Osteoblast (primary cell): Measurements from ENCODE around the gene PLA2G5. TPM values are rescaled to one million over a fixed set of nuclear protein-coding genes. Genes with fewer than 3 reads are reported as not detected.
"Not testable (repeated sequence)": the region's sequence is repeated elsewhere in the genome, so short reads cannot be mapped to it uniquely, and the experiment has no call there.

ENCODE experiments used
- DNase-seq: peaks from one replicate; pipeline ENCODE4 v3.0.0; 2011; ENCODE audit warnings: low spot score, mixed read lengths; ENCODE audit not compliant: insufficient read length; ENCODE audit errors: missing footprints
- H2AFZ ChIP-seq: 2 replicates; pipeline ENCODE4 v1.6.0; 2011; ENCODE audit warnings: mild to moderate bottlenecking, low read length
- H3K27ac ChIP-seq: 2 replicates; pipeline ENCODE4 v1.5.1; 2011; ENCODE audit warnings: mild to moderate bottlenecking, low read depth, low read length, moderate library complexity
- H3K27me3 ChIP-seq: 2 replicates; pipeline ENCODE4 v1.6.0; 2012; ENCODE audit warnings: mild to moderate bottlenecking, control low read depth, inconsistent platforms, low read length, moderate library complexity; ENCODE audit not compliant: insufficient read depth
- H3K36me3 ChIP-seq: 2 replicates; pipeline ENCODE4 v1.5.1; 2011; ENCODE audit warnings: mild to moderate bottlenecking, low read length, control low read depth, moderate library complexity; ENCODE audit not compliant: insufficient read depth
- H3K4me1 ChIP-seq: 2 replicates; pipeline ENCODE4 v1.5.1; 2011; ENCODE audit warnings: mild to moderate bottlenecking, low read length, control low read depth, moderate library complexity; ENCODE audit not compliant: insufficient read depth
- H3K4me2 ChIP-seq: 2 replicates; pipeline ENCODE4 v1.6.0; 2011; ENCODE audit warnings: mild to moderate bottlenecking, low read length; ENCODE audit not compliant: insufficient read depth
- H3K4me3 ChIP-seq: fragments of 200-600 bp; sonication (generic); 3 replicates; pipeline ENCODE4 v1.5.1; 2012; ENCODE audit warnings: mild to moderate bottlenecking, low read length, inconsistent platforms; ENCODE audit not compliant: insufficient read depth
- H3K79me2 ChIP-seq: 2 replicates; pipeline ENCODE4 v1.6.0; 2012; ENCODE audit warnings: mild to moderate bottlenecking, low read length, control low read depth, inconsistent platforms; ENCODE audit not compliant: insufficient read depth
- H3K9me3 ChIP-seq: 2 replicates; pipeline ENCODE4 v1.5.1; 2011; ENCODE audit warnings: low read depth, low read length, control low read depth
- H4K20me1 ChIP-seq: 2 replicates; pipeline ENCODE4 v1.6.0; 2012; ENCODE audit warnings: mild to moderate bottlenecking, low read length, control low read depth; ENCODE audit not compliant: insufficient read depth
- CTCF ChIP-seq: IDR thresholded peaks from 2 replicates; pipeline ENCODE4 v1.5.1; 2011; ENCODE audit warnings: mild to moderate bottlenecking, low read depth, low read length, moderate library complexity; ENCODE audit errors: extremely low read depth
- total RNA-seq: library from RNA; depleted of rRNA; stranded (reverse); fragments of >200 nt; gene quantifications from 2 replicates; pipeline ENCODE4 v1.2.3, GENCODE V29; 2012

The PLA2G5 gene
- total RNA-seq, 1 donor: 2.9 TPM

- Histone ChIP-seq H3K4me1 (peaks cover 6% of the 10 kb centered on the region), H3K4me3 (no peak overlapping the region), H2AFZ (no peak overlapping the region), H3K27ac (no peak overlapping the region), H3K36me3 (no peaks in the 10 kb centered on the region), H3K79me2 (no peaks in the 10 kb centered on the region), H3K4me2 (no peak overlapping the region), H3K27me3 (peaks cover 20% of the 10 kb centered on the region), H3K9me3 (no peaks in the 10 kb centered on the region), H4K20me1 (no peaks in the 10 kb centered on the region)
- TF ChIP-seq CTCF: no peak
- DNase-seq: no peak
Observed at GRCh38 chr1:20125100-20125499, 55.1 kb downstream of the PLA2G5 start.

GRCh38 chr1:20126041-20126805 is 56.2 kb downstream of the PLA2G5 start:
- H3K27ac ChIP-seq: no peak overlapping the region
- H4K20me1 ChIP-seq: no peaks in the 10 kb centered on the region
- no peaks in the 10 kb centered on the region for H3K9me3 ChIP-seq
- H3K27me3 ChIP-seq: peaks cover 16% of the 10 kb centered on the region
- H3K4me2 ChIP-seq: no peak overlapping the region
- H3K4me3 ChIP-seq: no peak overlapping the region
- H3K36me3 ChIP-seq: no peaks in the 10 kb centered on the region
- no peak for TF ChIP-seq CTCF
- H2AFZ ChIP-seq: no peak overlapping the region
- H3K4me1 ChIP-seq: peaks cover 6% of the 10 kb centered on the region
- DNase-seq: no peak
- no peaks in the 10 kb centered on the region for H3K79me2 ChIP-seq

- no peak overlapping the region for H2AFZ ChIP-seq
- H3K36me3 ChIP-seq: no peaks in the 10 kb centered on the region
- no peak overlapping the region for H3K27ac ChIP-seq
- H3K4me2 ChIP-seq: no peak overlapping the region
- no peaks in the 10 kb centered on the region for H3K9me3 ChIP-seq
- H3K4me1 ChIP-seq: peaks cover 6% of the 10 kb centered on the region
- H3K27me3 ChIP-seq: peaks cover 10% of the 10 kb centered on the region
- H3K79me2 ChIP-seq: no peaks in the 10 kb centered on the region
- H4K20me1 ChIP-seq: no peaks in the 10 kb centered on the region
- no peak overlapping the region for H3K4me3 ChIP-seq
- no peak for TF ChIP-seq CTCF
- DNase-seq: peak; percentile 51
Observed at GRCh38 chr1:20126806-20127440, 56.9 kb downstream of the PLA2G5 start.

GRCh38 chr1:20130518-20130917 is 60.5 kb downstream of the PLA2G5 start:
- H2AFZ ChIP-seq, H3K9me3 ChIP-seq, H3K27ac ChIP-seq, H3K36me3 ChIP-seq, H3K79me2 ChIP-seq, H3K4me3 ChIP-seq, H3K4me1 ChIP-seq, H3K27me3 ChIP-seq, H4K20me1 ChIP-seq, DNase-seq, H3K4me2 ChIP-seq: not testable (repeated sequence)
